Osteoblast (primary cell): ENCODE results near the gene PACSIN2. TPM values are rescaled to one million over a fixed set of nuclear protein-coding genes. Genes with fewer than 3 reads are reported as not detected.

Experiments used
- DNase-seq: peaks from one replicate; pipeline ENCODE4 v3.0.0; 2011; ENCODE audit warnings: low spot score, mixed read lengths; ENCODE audit not compliant: insufficient read length; ENCODE audit errors: missing footprints
- H2AFZ ChIP-seq: 2 replicates; pipeline ENCODE4 v1.6.0; 2011; ENCODE audit warnings: mild to moderate bottlenecking, low read length
- H3K27ac ChIP-seq: 2 replicates; pipeline ENCODE4 v1.5.1; 2011; ENCODE audit warnings: mild to moderate bottlenecking, low read depth, low read length, moderate library complexity
- H3K27me3 ChIP-seq: 2 replicates; pipeline ENCODE4 v1.6.0; 2012; ENCODE audit warnings: mild to moderate bottlenecking, control low read depth, inconsistent platforms, low read length, moderate library complexity; ENCODE audit not compliant: insufficient read depth
- H3K36me3 ChIP-seq: 2 replicates; pipeline ENCODE4 v1.5.1; 2011; ENCODE audit warnings: mild to moderate bottlenecking, low read length, control low read depth, moderate library complexity; ENCODE audit not compliant: insufficient read depth
- H3K4me1 ChIP-seq: 2 replicates; pipeline ENCODE4 v1.5.1; 2011; ENCODE audit warnings: mild to moderate bottlenecking, low read length, control low read depth, moderate library complexity; ENCODE audit not compliant: insufficient read depth
- H3K4me2 ChIP-seq: 2 replicates; pipeline ENCODE4 v1.6.0; 2011; ENCODE audit warnings: mild to moderate bottlenecking, low read length; ENCODE audit not compliant: insufficient read depth
- H3K4me3 ChIP-seq: fragments of 200-600 bp; sonication (generic); 3 replicates; pipeline ENCODE4 v1.5.1; 2012; ENCODE audit warnings: mild to moderate bottlenecking, low read length, inconsistent platforms; ENCODE audit not compliant: insufficient read depth
- H3K79me2 ChIP-seq: 2 replicates; pipeline ENCODE4 v1.6.0; 2012; ENCODE audit warnings: mild to moderate bottlenecking, low read length, control low read depth, inconsistent platforms; ENCODE audit not compliant: insufficient read depth
- H3K9me3 ChIP-seq: 2 replicates; pipeline ENCODE4 v1.5.1; 2011; ENCODE audit warnings: low read depth, low read length, control low read depth
- H4K20me1 ChIP-seq: 2 replicates; pipeline ENCODE4 v1.6.0; 2012; ENCODE audit warnings: mild to moderate bottlenecking, low read length, control low read depth; ENCODE audit not compliant: insufficient read depth
- CTCF ChIP-seq: IDR thresholded peaks from 2 replicates; pipeline ENCODE4 v1.5.1; 2011; ENCODE audit warnings: mild to moderate bottlenecking, low read depth, low read length, moderate library complexity; ENCODE audit errors: extremely low read depth
- total RNA-seq: library from RNA; depleted of rRNA; stranded (reverse); fragments of >200 nt; gene quantifications from 2 replicates; pipeline ENCODE4 v1.2.3, GENCODE V29; 2012

Gene PACSIN2
- total RNA-seq, 1 donor: 38.0 TPM

GRCh38 chr22:42841444-42841843 lies 173.5 kb downstream of the PACSIN2 start:
- Histone ChIP-seq H2AFZ (no peak overlapping the region), H3K4me3 (no peak overlapping the region), H3K27me3 (no peaks in the 10 kb centered on the region), H3K79me2 (peaks cover 64% of the 10 kb centered on the region), H3K9me3 (no peaks in the 10 kb centered on the region), H3K4me2 (peak overlapping the region; percentile 49), H4K20me1 (peaks cover 22% of the 10 kb centered on the region), H3K27ac (peak overlapping the region; percentile 81), H3K4me1 (peaks cover 48% of the 10 kb centered on the region), H3K36me3 (peaks cover 58% of the 10 kb centered on the region)
- no peak for TF ChIP-seq CTCF
- peak; percentile 90 for DNase-seq

GRCh38 chr22:42837556-42837955 lies 177.4 kb downstream of the PACSIN2 start:
- no peak for DNase-seq

GRCh38 chr22:42836026-42836425 lies 178.9 kb downstream of the PACSIN2 start:
- no peak for TF ChIP-seq CTCF
- no peak for DNase-seq
- no peaks in the 10 kb centered on the region for H3K27me3 ChIP-seq
- no peaks in the 10 kb centered on the region for H3K9me3 ChIP-seq
- H3K79me2 ChIP-seq: peaks cover 44% of the 10 kb centered on the region
- H4K20me1 ChIP-seq: peaks cover 15% of the 10 kb centered on the region
- H3K4me1 ChIP-seq: peaks cover 3% of the 10 kb centered on the region
- peaks cover 82% of the 10 kb centered on the region for H3K36me3 ChIP-seq
- no peak overlapping the region for H2AFZ ChIP-seq
- H3K4me3 ChIP-seq: no peak overlapping the region
- H3K4me2 ChIP-seq: no peak overlapping the region
- no peak overlapping the region for H3K27ac ChIP-seq

More at GRCh38 chr22:42837556-42837955, 177.4 kb downstream of the PACSIN2 start:
- Histone ChIP-seq H3K4me2 (no peak overlapping the region), H3K27me3 (no peaks in the 10 kb centered on the region), H3K4me1 (peaks cover 19% of the 10 kb centered on the region), H2AFZ (no peak overlapping the region), H3K36me3 (peaks cover 75% of the 10 kb centered on the region), H3K4me3 (no peak overlapping the region), H3K27ac (no peak overlapping the region), H4K20me1 (peaks cover 22% of the 10 kb centered on the region), H3K79me2 (peaks cover 47% of the 10 kb centered on the region), H3K9me3 (no peaks in the 10 kb centered on the region)
- TF ChIP-seq CTCF: no peak

GRCh38 chr22:42834177-42834949 lies 180.6 kb downstream of the PACSIN2 start:
- no peak for DNase-seq
- TF ChIP-seq CTCF: no peak
- Histone ChIP-seq H3K9me3 (no peaks in the 10 kb centered on the region), H3K79me2 (peaks cover 36% of the 10 kb centered on the region), H3K4me3 (no peak overlapping the region), H3K4me1 (no peaks in the 10 kb centered on the region), H3K36me3 (peaks cover 86% of the 10 kb centered on the region), H4K20me1 (peaks cover 12% of the 10 kb centered on the region), H3K4me2 (no peak overlapping the region), H2AFZ (no peak overlapping the region), H3K27me3 (no peaks in the 10 kb centered on the region), H3K27ac (no peak overlapping the region)
